ENCODE measurements around the gene RTP3.

RTP3 gene

DNA sequence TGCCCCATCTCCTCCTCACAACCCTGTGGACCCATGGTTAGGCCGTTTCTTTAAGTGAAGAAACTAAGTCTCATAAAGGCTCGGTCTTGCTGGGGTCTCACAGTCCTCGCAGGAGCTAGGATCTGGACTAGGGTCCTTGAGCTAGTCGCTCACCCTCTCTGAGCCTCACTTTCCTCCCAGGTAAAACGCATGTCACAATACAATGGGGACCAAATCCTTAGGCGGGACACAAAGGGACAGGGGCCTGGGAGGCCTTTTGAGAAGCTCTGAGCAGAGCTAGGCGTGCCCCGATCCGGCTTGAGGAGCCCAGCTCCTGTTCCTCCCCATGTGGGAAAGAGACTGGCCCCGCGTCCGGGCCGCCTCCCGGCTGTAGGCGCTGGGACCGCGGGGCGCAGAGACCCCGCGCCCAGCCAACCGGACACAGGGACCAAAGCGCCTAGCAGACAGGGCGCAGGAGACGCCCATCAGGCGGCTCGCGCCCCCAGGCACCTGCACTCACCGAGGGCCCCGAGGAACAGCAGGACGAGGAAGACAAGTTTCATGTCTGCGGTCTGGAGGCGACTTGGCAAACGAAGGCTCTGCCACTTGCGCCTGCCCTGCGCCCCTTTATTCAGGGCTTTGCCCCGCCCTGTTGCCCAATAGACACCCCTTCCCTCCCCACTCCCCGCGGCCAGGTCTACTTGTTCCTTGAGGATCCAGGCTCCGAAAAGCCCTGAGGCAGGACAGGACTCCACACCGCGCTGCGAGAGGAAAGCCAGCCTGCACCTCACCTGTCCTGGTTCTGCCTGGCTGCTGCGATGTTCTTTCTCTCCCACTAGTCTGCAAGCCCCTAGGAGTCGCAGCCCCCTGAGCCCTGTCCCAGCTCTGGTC, 33.2 kb upstream of the RTP3 start, which contains the start of gene LTF:
Gene LTF, minus strand, starts transcription at position 580 of the 870 bp plus-strand sequence. Its CDS starts 38 bp downstream, at position 542.
- DNase-seq (ENCODE audit: insufficient read length, low spot score): no peak
- no peak for TF ChIP-seq POLR2A (IDR thresholded peaks at IDR 0.05; ENCODE audit: low read depth, low read length)
- no peak for FAIRE-seq

- no peak for TF ChIP-seq POLR2A (IDR thresholded peaks at IDR 0.05; ENCODE audit: low read depth, low read length)
- DNase-seq (ENCODE audit: insufficient read length, low spot score) (no peak), FAIRE-seq (no peak)
Measured at GRCh38 chr3:46465196-46465520, 32.6 kb upstream of the RTP3 start.

- DNase-seq (ENCODE audit: insufficient read length, low spot score) (no peak), FAIRE-seq (no peak)
- no peak for TF ChIP-seq POLR2A (IDR thresholded peaks at IDR 0.05; ENCODE audit: low read depth, low read length)
Measured at GRCh38 chr3:46466273-46466672, 31.5 kb upstream of the RTP3 start.

GRCh38 chr3:46466871-46467403, 30.8 kb upstream of the RTP3 start:
- FAIRE-seq (no peak), DNase-seq (ENCODE audit: insufficient read length, low spot score) (no peak)
- no peak for TF ChIP-seq POLR2A (IDR thresholded peaks at IDR 0.05; ENCODE audit: low read depth, low read length)

DNA sequence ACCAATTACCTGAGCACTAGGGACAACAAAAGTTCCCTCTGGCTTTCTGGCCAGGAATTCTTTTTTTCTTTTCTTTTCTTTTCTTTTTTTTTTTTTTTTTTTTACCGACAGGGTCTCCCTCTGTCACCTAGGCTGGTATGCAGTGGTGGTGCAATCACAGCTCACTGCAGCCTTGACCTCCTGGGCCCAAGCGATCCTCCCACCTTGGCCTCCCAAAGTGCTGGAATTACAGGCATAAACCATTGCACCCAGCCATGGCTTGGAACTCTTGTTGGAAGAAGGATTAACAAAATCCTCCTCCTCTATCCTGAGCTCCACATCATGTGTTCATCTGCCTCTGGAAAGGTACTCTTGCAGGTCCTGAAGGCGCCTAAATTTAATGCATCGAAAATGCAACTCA, 30.2 kb upstream of the RTP3 start:
- no peak for FAIRE-seq
- DNase-seq (ENCODE audit: insufficient read length, low spot score): no peak
- TF ChIP-seq POLR2A (IDR thresholded peaks at IDR 0.05; ENCODE audit: low read depth, low read length): no peak

GRCh38 chr3:46468753-46469600, 28.8 kb upstream of the RTP3 start:
- TF ChIP-seq POLR2A (IDR thresholded peaks at IDR 0.05; ENCODE audit: low read depth, low read length): no peak
- no peak for FAIRE-seq
- DNase-seq (ENCODE audit: insufficient read length, low spot score): no peak

DNA sequence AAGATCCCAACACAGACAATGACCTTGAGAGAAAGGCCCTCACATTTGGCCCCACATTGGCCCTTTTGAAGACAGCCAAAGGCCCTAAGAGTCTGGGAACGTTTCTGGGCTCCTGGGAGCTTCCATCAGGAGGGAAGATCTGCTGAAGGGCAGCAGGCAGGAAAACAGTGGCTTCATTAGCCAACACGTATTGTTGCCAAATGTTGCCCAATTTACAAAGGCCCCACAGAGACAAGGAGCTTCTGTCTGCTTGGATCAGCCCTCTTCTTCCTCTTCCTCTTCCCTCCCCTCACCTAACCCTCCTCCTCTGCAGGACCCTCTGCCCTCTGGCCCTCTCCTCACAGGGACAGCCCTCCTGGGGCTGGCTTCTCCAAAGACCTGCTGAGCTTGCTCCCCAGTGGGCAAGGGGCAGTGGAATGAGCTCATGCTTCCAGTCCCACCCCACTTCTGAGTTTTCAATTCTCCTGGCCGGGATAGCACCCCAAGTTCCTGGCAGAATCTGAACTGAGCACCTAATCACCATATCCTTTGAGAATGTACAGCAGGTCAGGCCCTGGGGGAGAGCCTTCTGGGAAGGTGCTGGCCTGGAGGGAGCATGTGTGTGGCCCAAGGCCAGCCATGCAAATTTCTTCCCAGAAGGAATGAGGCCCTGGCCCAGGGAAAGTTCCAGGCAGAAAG, 28.0 kb upstream of the RTP3 start:
- no peak for DNase-seq (ENCODE audit: insufficient read length, low spot score)
- no peak for FAIRE-seq
- no peak for TF ChIP-seq POLR2A (IDR thresholded peaks at IDR 0.05; ENCODE audit: low read depth, low read length)

- DNase-seq (ENCODE audit: insufficient read length, low spot score): no peak
- no peak for TF ChIP-seq POLR2A (IDR thresholded peaks at IDR 0.05; ENCODE audit: low read depth, low read length)
- no peak for FAIRE-seq
Measured at GRCh38 chr3:46470831-46471230, 26.9 kb upstream of the RTP3 start.

DNA sequence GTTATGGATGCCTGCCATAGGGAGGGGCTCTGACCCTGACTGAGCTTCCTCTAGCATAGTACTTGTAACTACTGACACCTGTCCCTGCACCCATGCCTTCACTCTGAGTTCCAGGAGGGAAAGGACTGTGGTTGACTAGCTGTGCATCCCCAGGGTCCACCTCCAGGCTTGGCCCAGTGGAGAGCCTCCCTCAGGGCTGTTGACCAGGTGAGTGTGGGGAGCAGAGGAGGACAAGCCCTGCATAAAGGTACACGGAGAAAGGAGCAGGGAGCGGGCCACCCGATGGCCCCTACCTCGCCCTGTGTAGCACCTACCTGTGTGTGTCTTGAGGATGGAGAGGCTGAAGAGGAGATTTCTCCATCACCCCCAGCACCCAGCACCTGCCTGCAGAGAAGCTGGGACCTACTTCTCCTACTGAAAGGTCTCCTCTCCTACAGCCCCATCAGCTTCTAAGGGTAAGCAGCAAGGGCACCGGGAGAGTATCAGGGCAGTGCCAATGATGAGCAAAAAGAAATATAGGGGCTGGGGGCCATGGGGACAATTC, 26.3 kb upstream of the RTP3 start:
- no peak for TF ChIP-seq POLR2A (IDR thresholded peaks at IDR 0.05; ENCODE audit: low read depth, low read length)
- FAIRE-seq: no peak
- no peak for DNase-seq (ENCODE audit: insufficient read length, low spot score)

DNA sequence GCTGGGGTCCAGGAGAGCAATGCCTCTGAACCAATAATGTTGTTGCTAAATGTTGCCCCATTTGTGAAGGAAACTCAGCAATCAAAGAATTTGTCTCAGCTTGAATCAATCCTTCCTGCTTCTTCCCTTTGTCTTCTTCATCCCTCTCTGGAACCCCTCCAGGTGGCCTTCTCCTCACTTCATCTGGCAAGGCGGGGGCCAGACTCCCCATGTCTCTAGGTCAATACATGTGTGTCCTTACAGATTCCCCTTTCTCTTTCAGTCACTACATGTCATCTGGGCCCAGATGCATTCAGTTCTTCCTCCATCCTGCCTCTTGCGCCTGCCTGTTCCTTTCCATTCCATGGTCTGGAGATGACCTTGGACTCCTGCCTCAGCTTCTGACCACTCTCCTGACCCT, 25.0 kb upstream of the RTP3 start:
- TF ChIP-seq POLR2A (IDR thresholded peaks at IDR 0.05; ENCODE audit: low read depth, low read length): no peak
- FAIRE-seq: no peak

DNA sequence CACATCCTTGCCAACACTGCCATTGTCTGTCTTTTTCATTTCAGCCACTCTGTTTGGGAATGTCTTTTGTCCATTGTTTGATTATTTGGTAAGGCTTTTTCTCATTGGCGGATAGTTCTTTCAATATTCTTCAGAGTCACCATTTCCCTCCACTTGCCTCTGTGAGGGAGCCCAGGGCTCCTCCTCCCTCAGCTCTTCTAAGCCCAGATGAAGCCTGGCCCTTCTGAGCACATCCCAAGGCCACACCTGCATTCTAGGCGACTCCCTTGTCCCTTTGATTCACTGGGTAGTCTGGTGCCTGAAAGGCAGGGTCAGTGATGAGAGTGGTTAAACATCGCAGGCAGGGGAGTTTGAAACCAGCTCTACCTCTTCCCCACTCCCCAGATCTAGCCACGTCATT, 20.6 kb upstream of the RTP3 start:
- DNase-seq (ENCODE audit: insufficient read length, low spot score) (no peak), FAIRE-seq (no peak)
- no peak for TF ChIP-seq POLR2A (IDR thresholded peaks at IDR 0.05; ENCODE audit: low read depth, low read length)

More for the DNA sequence above, 25.0 kb upstream of the RTP3 start:
- DNase-seq (ENCODE audit: insufficient read length, low spot score): no peak

DNA sequence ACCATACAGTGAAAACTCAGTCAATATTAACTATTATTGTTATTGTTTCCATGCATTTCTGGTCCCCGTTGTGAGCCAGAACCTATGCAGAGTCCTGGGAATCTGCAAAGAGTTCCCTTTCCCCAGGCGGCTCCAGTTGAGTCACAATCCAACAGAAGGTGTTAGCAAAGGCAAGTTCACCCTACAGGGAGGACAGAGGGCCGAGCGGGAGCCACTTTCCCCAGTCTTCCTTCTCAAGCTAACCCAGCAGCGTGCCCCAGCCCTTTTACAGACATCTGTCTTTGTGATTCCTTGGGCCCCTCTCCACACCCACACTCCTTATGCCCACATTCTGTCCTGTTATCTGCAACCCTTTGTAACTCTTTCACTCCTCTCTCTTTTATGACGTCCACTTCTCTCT, 20.0 kb upstream of the RTP3 start:
- DNase-seq (ENCODE audit: insufficient read length, low spot score): no peak
- no peak for FAIRE-seq
- no peak for TF ChIP-seq POLR2A (IDR thresholded peaks at IDR 0.05; ENCODE audit: low read depth, low read length)

DNA sequence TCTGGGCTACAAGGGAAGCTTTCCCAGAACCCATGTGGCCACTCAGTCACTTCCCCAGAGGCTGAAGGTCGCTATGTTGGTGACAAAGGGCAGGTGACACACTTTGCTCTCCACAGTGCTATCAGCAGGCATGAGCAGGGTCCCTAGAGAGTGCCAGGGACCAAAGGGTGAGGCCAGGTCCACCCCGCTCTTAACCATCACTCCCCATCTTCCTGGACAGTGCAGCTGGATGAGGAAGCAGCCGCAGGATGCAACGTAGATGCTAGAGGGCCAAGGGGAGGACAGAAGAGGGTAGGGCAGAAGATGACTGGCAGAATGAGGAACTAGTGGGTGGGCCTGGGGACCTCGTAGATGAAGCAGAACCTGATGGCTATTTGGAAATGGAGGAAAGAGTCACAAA, 19.4 kb upstream of the RTP3 start:
- no peak for DNase-seq (ENCODE audit: insufficient read length, low spot score)
- no peak for TF ChIP-seq POLR2A (IDR thresholded peaks at IDR 0.05; ENCODE audit: low read depth, low read length)
- FAIRE-seq: no peak

DNA sequence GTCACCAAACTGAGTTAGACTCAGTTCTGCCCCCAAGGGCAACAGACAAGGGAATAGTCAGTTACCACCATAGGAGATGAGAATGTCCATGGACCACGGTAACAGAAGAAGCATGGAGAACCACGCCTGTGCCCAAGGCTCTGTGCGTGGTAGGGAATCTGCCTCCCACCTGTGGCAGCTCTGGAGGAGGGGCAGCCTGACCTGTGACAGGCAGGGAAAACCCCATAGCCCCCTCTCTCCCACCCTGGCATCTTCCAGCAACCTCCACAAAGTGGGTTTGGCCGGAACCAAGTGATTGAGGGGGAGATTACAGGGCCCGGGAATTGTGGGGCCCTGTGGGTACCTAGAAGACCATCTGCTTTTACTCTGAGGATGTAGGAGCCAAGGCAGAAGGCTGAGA, 18.8 kb upstream of the RTP3 start:
- TF ChIP-seq POLR2A (IDR thresholded peaks at IDR 0.05; ENCODE audit: low read depth, low read length): no peak
- DNase-seq (ENCODE audit: insufficient read length, low spot score): no peak
- FAIRE-seq: no peak

Data from H54 (cell line).